Ecto neural progenitor cell (in vitro differentiated cells): Measurements from ENCODE around the gene RAD50.
"Not testable (repeated sequence)": the region's sequence is repeated elsewhere in the genome, so short reads cannot be mapped to it uniquely, and the experiment has no call there.

Source experiments
- DNase-seq: peaks from one replicate; pipeline ENCODE4 v3.0.0-alpha.2; 2018; ENCODE audit warnings: low spot score

RAD50 gene

DNA sequence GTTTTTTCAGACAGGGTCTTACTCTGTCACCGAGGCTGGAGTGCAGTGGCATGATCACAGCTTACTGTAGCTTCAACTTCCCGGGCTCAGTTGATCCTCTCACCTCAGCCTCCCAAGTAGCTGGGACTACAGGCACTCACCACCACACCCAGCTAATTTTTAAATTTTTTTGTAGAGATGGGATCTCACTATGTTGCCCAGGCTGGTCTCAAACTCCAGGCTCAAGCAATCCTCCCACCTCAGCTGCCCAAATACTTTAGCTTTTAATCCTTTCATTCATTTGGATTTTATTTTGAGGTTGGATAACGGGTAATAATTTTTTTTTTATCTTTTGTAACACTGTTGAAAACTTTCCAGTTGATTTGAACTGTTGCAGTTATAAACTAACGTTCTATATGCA lies 76.8 kb downstream of the RAD50 start:
- DNase-seq = not testable (repeated sequence)

DNA sequence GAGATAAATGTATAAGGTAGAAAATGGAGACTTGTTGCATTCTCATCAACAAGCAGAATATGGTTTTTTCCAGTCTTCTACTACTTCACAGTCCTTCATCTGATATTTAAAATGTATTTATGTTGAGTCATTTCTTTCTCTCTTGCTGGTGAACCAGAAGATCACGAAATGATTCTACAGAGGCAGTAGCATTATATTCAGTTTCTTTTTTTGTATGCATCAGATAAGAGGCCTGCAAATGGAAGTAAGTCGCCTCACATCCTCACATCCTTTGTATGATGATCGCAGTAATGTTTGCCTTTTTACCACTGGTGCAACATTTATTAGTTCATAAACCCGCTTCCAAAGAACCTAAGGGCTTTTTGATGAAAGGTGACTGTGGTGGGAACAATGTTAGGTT lies 79.1 kb downstream of the RAD50 start:
- no peak for DNase-seq

DNA sequence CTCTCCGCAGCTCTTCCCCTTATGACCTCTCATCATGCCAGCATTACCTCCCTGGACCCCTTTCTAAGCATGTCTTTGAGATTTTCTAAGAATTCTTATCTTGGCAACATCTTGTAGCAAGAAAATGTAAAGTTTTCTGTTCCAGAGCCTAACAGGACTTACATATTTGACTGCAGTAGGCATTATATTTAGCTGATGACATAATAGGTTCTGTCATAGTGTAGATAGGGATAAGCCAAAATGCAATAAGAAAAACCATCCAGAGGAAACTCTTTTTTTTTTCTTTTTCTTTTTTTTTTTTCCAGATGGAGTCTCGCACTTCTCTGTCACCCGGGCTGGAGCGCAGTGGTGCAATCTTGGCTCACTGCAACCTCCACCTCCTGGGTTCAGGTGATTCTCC lies 80.5 kb downstream of the RAD50 start:
- no peak for DNase-seq

DNA sequence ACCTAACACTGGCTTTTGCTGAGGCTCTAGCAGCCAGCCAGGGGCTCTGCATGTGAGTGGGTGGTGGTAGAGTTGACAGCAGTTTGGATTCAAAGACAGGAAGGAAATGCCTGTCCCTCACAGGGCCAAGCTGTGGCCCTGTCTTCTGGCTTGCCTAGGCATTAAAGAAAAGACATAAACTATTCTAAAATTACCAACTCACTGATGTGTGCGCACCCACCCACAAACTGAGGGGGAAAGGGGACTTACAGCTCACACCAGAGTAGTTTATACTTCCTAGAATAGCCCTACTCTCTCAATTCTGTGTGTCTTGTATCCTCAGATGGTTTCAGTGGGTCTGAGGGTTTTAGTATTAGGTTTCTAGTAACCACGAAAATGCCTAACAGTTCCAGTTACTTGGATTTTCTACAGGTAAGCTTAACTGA lies 82.9 kb downstream of the RAD50 start:
- no peak for DNase-seq

DNA sequence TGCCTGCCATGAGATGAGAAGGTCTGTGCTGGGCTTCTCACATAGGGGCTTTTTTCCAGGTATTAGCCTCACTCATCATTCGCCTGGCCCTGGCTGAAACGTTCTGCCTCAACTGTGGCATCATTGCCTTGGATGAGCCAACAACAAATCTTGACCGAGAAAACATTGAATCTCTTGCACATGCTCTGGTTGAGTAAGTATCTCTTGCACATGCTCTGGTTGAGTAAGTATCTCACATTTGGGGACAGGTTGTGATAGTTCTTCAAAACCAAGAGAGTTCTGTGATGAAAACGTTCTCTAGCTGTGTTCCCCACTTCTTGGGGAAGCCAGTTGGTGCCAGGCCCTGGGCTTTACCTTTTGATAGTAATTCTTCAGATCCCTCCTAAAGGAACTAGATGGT lies 83.8 kb downstream of the RAD50 start:
- DNase-seq = no peak

DNA sequence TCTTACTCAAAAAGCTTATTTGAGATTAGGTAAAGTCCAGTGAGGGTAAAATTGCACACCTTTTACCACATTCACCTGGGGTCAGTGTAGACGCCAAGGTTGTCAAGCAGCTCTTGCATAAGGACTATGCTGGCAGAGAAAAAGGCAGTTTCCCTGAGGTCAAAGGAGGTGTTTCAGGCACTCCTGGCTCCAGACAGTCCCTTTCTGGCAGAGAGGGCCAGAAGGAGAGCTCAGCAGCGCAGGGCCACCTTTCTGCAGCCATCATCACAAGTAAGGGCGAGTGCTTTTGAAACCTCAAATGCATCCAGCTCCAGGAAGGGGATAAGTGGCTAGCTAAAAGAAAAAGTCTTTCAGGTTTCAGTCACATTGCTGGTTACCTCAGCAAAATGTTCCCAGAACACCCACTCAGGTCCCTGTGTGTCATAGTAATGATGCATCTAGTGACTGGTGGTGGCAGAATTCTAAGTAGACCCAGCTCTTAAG lies 84.5 kb downstream of the RAD50 start:
- DNase-seq = no peak

DNA sequence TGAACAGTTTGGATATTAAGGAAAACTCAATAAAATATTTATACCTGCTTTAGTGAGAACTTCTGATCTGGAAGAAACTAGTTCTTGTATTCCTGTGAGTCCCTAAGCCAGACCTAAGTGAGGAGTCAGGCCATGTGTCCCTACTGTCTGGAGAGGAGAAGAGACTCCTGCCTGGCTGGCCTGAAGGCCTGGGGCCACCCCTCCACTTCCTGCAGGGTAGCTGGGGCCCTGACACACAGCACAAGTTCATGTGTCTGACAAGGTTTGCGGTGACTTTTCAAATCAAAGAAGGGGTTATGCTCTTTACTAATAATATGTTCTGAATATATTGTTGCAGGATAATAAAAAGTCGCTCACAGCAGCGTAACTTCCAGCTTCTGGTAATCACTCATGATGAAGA lies 85.1 kb downstream of the RAD50 start:
- DNase-seq = no peak

DNA sequence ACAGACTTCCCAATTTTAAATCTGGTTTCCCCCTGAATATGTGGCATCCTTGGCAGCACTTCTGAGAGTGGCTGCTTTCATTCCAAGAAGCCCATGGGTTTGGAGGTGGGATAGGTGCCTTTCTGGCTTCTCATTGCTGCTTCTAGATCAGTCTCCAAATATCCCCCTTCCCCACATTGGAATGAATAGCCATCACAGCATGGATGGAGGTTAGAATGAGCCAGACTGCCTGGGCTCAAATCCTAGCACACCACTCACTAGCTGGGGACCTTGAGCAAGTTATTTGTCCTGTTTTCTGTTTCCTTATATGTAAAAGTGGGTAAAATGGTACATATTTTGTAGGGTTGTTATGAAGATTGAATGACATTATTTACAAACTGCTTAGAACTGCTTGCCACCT lies 87.4 kb downstream of the RAD50 start:
- no peak for DNase-seq

DNA sequence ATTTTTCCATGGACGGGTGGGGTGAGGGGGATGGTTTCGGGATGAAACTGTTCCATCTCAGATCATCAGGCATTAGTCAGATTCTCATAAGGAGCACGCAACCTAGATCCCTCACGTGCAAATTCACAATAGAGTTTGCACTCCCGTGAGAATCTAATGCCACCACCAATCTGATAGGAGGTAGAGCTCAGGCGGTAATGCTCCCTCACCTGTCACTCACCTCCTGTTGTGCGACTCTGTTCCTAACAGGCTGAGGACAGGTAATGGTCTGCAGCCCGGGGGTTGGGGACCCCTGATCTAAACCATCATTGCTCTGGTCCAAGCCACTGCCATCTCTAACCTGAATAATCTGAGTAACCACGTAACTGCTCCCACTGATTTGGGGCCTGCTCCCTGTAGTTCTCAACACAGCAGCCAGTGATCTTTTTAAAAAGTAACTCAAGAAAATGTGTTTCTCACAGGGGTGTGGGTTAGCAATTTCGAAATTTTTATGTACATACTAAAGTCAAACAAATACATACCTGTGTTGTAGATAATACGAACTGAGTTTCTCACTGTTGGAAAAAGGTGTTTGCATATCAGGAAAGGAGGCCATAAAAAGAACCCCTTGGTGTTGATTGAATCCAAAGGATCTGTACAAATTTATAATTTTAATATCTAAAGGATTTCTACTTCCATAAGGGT lies 89.9 kb downstream of the RAD50 start:
- no peak for DNase-seq

DNA sequence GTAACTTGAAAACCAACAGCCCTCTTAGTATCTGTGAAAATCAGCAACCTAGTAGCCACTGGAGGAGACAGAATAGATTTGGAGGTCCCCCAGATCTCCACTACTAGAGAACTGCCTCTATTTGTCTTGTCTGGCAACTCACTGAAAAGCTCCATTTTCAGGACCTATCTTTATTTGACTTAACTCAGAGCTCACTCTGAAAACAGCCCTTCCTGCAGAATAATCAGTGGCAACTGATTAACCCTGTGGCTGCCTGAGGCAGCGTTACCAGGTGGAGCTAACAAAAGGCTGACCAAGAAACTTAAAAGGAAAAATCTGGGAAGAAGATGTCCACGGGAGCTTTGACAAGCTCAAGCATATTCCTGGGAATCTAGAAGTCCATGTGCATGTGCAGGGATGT lies 90.7 kb downstream of the RAD50 start:
- no peak for DNase-seq

DNA sequence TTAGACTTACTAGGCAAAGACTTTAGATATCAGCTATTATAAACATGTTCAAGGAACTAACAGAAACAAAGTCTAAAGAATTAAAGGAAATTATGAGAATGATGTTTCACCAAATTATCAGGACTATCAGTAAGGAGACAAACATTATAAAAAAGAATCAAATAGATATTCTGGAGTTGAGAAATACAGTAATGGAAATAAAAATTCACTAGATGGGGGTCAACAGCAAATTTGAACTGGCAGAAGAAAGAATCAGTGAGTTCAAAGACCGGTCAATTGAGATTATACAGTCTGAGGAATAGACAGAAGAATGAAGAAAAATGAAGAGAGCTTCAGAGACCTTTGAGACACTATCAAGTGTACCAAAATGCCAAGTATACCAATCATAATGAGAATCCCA lies 91.6 kb downstream of the RAD50 start:
- no peak for DNase-seq

DNA sequence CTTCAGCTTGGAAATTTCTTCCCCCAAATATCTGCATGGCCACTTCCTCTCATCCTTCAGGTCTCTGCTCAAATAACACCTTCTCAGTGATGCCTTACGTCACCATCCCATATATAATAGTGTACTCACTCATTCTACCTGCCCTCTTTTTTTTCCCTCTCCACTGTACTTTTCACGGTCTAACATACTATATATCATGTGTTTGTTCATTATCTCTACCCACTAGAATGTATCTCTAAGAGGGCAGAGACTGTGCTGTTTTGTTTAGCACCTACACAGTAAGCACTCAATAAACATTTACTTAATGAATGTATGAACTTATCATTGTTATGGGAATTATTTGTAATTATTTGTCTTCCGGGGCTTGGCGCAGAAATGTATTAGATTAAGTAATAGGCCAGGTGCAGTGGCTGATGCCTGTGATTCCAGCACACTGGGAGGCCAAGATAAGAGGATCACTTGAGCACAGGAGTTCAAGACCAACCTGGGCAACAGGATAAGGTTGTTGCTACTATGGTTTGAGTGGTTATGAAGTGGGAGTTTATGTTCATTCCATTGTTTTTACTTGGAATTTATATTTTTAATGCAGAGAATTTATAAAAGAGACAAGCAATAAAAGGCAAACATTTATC lies 95.2 kb downstream of the RAD50 start:
- no peak for DNase-seq

DNA sequence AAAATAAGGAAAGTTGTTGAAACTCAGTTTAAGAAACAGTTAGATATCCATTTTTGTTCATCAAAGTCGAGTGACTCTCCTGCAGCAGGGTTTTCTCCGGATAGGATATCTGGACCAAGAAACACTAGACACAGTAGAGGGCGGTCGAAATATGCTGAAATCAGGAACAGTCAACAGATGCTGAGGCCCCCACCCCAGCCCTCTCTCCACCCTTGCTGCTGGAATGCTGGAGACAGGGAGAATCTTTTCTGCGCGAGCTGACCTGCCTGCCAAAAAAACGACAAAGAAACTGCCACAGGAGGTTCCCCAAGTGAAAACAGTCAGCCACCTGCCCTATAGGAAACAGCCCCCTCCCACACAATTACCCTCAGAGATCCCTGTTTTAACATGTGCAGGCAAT lies 96.9 kb downstream of the RAD50 start:
- DNase-seq = no peak

DNA sequence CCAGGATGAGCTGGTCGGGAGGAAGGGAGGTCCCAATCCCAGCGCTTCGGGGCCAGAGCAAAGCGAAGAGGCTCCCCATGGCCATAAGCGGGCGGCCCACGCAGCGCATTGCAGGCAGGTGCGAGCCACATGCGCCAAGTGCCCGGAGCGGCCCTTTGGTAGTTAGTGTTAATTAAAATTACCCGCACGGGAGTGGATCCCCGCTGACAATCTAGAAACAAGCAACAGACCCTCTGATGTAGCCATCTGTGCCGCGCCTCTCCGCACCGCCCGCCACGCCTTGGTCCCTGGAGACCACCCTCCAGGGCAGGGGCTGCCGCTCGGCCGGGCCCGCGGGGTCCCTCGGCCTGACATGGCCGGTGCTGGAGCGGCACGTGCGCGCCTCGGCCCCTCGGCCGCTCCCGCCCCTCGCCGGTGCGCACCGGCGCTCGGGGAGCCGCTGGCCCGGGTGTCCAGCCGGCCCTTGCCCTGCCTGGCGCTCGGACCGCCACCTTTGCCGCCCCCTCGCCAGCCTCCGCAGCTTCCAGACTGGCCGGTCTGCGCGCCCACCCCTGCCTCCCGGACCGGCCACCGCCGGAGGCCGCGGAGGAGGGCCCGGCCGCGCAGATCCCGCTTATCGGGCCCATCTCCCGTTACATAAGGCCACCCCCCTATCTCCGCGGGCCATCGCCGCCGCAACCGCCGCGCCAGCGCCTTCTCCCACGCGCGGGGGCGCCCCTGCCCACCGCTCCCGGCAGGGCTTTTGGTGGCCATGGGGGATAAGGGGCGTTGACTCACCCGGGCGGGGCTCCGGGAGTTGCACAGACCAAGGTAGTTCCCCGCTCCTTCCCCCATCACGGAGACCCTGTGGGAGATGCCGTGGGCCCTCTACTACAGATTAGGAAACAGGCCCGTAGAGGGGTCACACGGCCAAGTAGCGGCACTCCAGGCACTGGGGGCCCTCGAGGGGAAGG lies 99.3 kb downstream of the RAD50 start:
- peak; percentile 67 for DNase-seq

DNA sequence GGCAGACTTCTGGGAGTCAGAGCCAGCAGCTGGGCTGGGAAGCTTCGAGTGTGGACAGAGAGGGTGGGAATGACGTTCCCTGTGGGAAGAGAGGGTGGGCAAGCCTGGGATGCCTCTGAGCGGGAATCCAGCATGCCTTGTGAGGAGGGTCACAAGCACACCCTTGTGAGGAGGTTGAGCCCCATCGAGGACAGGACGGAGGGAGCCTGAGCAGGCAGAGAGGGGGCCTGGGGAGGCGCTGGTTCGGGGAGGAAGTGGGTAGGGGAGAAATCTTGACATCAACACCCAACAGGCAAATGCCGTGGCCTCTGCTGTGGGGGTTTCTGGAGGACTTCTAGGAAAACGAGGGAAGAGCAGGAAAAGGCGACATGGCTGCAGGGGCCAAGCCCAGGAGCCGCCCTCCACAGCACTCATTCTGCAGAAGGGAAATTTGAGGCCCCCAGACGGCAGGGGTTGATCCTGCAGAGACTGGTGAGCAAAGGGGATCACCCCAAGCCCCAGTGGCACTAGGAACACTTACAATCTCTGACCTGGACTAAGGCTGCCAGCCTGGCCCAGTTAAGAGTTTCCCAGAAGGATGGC lies 100.1 kb downstream of the RAD50 start:
- no peak for DNase-seq

DNA sequence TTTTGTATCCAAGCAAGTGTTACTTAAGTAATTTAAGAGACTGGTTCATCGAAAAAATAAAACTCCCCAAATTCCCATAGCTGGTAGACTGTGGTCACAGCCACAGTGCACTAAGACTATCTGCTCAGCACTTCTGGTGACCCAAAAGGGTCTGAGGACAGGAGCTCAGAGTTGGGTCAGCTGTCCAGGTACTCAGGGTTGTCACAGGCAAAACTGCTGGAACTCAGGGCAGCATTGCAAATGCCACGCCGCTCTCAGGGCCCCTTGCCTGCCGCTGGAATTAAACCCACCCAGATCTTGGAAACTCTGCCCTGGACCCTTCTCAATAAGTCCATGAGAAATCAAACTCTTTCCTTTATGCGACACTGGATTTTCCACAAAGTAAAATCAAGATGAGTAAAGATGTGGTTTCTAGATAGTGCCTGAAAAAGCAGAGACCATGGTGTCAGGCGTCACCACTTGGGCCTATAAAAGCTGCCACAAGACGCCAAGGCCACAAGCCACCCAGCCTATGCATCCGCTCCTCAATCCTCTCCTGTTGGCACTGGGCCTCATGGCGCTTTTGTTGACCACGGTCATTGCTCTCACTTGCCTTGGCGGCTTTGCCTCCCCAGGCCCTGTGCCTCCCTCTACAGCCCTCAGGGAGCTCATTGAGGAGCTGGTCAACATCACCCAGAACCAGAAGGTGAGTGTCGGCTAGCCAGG lies 101.1 kb downstream of the RAD50 start, which contains the start of gene IL13:
Gene IL13, plus strand, starts transcription at position 498 of the 705 bp plus-strand sequence. Its CDS starts 14 bp downstream, at position 512.
- no peak for DNase-seq

DNA sequence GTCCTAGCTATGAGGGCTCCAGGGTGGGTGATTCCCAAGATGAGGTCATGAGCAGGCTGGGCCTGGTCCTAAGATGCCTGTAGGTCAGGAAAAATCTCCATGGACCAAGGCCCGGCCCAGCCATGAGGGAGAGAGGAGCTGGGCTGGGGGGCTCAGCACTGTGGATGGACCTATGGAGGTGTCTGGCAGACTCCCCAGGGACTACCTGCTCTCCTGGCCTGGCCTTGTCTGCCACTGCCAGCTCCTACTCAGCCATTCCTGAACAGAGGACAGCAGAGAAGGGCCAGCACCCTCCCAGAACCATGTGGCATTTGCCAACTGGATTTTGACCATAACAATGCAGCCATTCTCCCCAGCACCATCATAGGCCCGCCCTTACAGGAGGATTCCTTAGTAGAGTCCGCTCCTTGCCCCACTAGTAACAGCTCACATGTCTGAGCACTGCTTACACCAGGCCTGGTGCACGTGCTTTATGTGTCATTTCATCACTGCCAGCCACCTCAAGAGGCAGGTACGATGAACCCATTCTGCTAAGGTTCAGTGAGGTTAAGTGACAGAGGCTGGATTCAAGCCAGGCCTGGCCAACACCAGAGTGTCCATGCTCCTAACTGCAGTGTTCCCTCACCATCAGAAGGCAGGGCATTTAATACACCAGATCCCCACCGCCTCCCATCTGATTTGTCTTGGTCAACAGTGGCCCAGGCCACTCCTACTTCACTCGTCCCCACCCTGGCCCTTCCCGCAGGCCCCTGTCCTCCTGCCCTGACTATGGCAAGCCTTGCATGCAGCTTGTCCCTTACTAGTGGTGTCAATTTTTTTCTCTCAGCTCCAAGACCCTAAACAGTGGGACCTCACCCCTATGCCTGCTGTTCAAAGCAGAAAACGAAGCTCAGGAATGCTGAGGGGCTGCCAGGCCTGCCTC lies 101.9 kb downstream of the RAD50 start:
- no peak for DNase-seq

DNA sequence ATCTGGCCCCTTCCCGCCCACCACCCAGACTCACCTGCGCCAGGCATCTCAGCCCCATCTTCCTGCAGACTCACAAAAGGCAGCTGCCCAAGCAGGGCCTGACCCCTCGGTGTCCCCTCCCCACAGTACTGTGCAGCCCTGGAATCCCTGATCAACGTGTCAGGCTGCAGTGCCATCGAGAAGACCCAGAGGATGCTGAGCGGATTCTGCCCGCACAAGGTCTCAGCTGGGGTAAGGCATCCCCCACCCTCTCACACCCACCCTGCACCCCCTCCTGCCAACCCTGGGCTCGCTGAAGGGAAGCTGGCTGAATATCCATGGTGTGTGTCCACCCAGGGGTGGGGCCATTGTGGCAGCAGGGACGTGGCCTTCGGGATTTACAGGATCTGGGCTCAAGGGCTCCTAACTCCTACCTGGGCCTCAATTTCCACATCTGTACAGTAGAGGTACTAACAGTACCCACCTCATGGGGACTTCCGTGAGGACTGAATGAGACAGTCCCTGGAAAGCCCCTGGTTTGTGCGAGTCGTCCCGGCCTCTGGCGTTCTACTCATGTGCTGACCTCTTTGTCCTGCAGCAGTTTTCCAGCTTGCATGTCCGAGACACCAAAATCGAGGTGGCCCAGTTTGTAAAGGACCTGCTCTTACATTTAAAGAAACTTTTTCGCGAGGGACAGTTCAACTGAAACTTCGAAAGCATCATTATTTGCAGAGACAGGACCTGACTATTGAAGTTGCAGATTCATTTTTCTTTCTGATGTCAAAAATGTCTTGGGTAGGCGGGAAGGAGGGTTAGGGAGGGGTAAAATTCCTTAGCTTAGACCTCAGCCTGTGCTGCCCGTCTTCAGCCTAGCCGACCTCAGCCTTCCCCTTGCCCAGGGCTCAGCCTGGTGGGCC lies 103.1 kb downstream of the RAD50 start:
- DNase-seq = no peak

DNA sequence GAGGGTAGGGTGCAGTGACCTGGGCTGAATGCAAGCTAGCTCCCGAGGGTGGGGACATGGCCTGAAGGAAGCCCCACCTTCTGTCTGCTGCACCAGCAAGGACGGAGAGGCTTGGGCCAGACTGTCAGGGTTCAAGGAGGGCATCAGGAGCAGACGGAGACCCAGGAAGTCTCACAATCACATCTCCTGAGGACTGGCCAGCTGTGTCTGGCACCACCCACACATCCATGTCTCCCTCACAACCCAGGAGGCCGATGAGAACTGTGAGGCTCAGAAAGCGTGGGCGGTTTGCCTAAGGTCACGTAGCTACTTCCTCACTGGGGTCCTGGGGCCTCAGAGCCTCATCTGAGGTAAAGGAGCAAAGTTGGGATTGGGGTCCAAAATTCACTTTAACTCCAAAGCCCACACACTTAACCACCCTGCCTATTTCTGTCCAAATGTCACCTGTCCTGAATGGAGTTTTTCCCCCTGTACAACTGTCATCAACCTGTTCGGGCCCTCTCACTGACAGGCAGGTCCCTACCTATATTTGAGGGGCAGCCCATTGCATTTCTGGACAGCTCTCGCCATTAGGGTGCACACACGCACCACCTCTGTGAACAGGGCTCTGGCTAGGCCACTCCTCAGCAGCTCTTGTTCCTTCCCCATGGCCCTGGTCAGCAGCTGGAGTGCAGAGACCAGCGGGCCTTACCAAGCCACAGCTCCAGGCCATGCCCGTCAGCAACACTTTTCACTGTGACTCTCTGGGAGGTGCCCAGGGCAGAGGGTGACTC lies 104.6 kb downstream of the RAD50 start:
- no peak for DNase-seq
